SK-N-SH treated with all-trans-retinoic acid at 6 μM for 48 hours (cell line): ENCODE data around the gene PAX5.
A peak's percentile ranks its signal among the peaks of the same experiment; 100 is the strongest.

ENCODE experiments used
- ATAC-seq: fragments of 200-7000 bp; cut with Tn5 transposase; 3 replicates; pipeline ENCODE4 v1.9.1; 2020; ENCODE audit warnings: mild to moderate bottlenecking, moderate library complexity
- ARNTL ChIP-seq: fragments of 450-650 bp; formaldehyde crosslinking; IDR thresholded peaks from 2 replicates; pipeline ENCODE4 v1.5.0; 2020; ENCODE audit warnings: low read depth, mild to moderate bottlenecking, moderate library complexity, borderline replicate concordance
- BACH2 ChIP-seq: fragments of 250-450 bp; sonication (Bioruptor Pico); IDR thresholded peaks from 2 replicates; pipeline ENCODE4 v1.9.0; 2021; ENCODE audit warnings: mild to moderate bottlenecking, borderline replicate concordance
- CSDC2 ChIP-seq: fragments of 250-450 bp; sonication (Bioruptor Pico); IDR thresholded peaks from 2 replicates; pipeline ENCODE4 v1.5.0; 2020; ENCODE audit warnings: mild to moderate bottlenecking, moderate library complexity
- CSRNP3 ChIP-seq: fragments of 250-450 bp; sonication (Bioruptor Pico); IDR thresholded peaks from 2 replicates; pipeline ENCODE4 v1.5.1; 2021; ENCODE audit warnings: mild to moderate bottlenecking, moderate library complexity
- ESRRG ChIP-seq: fragments of 250-450 bp; sonication (Bioruptor Pico); IDR thresholded peaks from 2 replicates; pipeline ENCODE4 v1.6.1; 2021; ENCODE audit warnings: mild to moderate bottlenecking
- GLIS3 ChIP-seq: fragments of 250-450 bp; sonication (Bioruptor Pico); IDR thresholded peaks from 2 replicates; pipeline ENCODE4 v1.5.0; 2020; ENCODE audit warnings: mild to moderate bottlenecking, moderate library complexity
- ISL1 ChIP-seq: fragments of 250-450 bp; sonication (Bioruptor Pico); IDR thresholded peaks from 2 replicates; pipeline ENCODE4 v2.1.2; 2022; ENCODE audit warnings: mild to moderate bottlenecking, moderate library complexity
- OSR1 ChIP-seq: fragments of 250-450 bp; sonication (Bioruptor Pico); IDR thresholded peaks from 2 replicates; pipeline ENCODE4 v1.8.0; 2022; ENCODE audit warnings: moderate library complexity, mild to moderate bottlenecking, inconsistent platforms
- PATZ1 ChIP-seq: fragments of 250-450 bp; sonication (Bioruptor Pico); IDR thresholded peaks from 2 replicates; pipeline ENCODE4 v1.8.0; 2020; ENCODE audit warnings: mild to moderate bottlenecking, moderate library complexity, borderline replicate concordance
- POU6F1 ChIP-seq: fragments of 250-450 bp; sonication (Bioruptor Pico); IDR thresholded peaks from 2 replicates; pipeline ENCODE4 v1.8.0; 2021; ENCODE audit warnings: low read depth, mild to moderate bottlenecking, moderate library complexity, borderline replicate concordance
- PPARA ChIP-seq: fragments of 250-450 bp; sonication (Bioruptor Pico); IDR thresholded peaks from 2 replicates; pipeline ENCODE4 v1.5.0; 2020; ENCODE audit warnings: mild to moderate bottlenecking, borderline replicate concordance
- RARB ChIP-seq: fragments of 250-450 bp; sonication (Bioruptor Pico); IDR thresholded peaks from 2 replicates; pipeline ENCODE4 v1.8.0; 2021; ENCODE audit warnings: mild to moderate bottlenecking, moderate library complexity
- TOX ChIP-seq: fragments of 250-450 bp; sonication (Bioruptor Pico); IDR thresholded peaks from 2 replicates; pipeline ENCODE4 v1.8.0; 2021; ENCODE audit warnings: mild to moderate bottlenecking, moderate library complexity, borderline replicate concordance
- ZC3H10 ChIP-seq: fragments of 250-450 bp; sonication (Bioruptor Pico); IDR thresholded peaks from 2 replicates; pipeline ENCODE4 v1.5.1; 2021; ENCODE audit warnings: mild to moderate bottlenecking, moderate library complexity
- ZFP3 ChIP-seq: fragments of 250-450 bp; sonication (Bioruptor Pico); IDR thresholded peaks from 2 replicates; pipeline ENCODE4 v1.5.0; 2020; ENCODE audit warnings: mild to moderate bottlenecking, moderate library complexity
- ZFP30 ChIP-seq: fragments of 450-650 bp; formaldehyde crosslinking; IDR thresholded peaks from 2 replicates; pipeline ENCODE4 v1.5.0; 2022; ENCODE audit warnings: mild to moderate bottlenecking, moderate library complexity
- ZNF70 ChIP-seq: fragments of 450-650 bp; formaldehyde crosslinking; IDR thresholded peaks from 2 replicates; pipeline ENCODE4 v1.5.0; 2020; ENCODE audit warnings: mild to moderate bottlenecking, moderate library complexity
- ZNF8 ChIP-seq: fragments of 450-650 bp; formaldehyde crosslinking; IDR thresholded peaks from 2 replicates; pipeline ENCODE4 v1.5.0; 2020; ENCODE audit warnings: mild to moderate bottlenecking, moderate library complexity
- TF ChIP-seq, protein P1 (sequence below): fragments of 250-450 bp; sonication (Bioruptor Pico); IDR thresholded peaks from 2 replicates; pipeline ENCODE4 v1.5.0; 2020; ENCODE audit warnings: mild to moderate bottlenecking, moderate library complexity

PAX5 gene

GRCh38 chr9:36985061-36985768 is 48.9 kb downstream of the PAX5 start:
- TF ChIP-seq ARNTL: no peak
- no peak for TF ChIP-seq BACH2 (CRISPR knock-in tag)
- TF ChIP-seq POU6F1 (CRISPR knock-in tag): no peak
- no peak for TF ChIP-seq CSDC2 (CRISPR knock-in tag)
- no peak for TF ChIP-seq ZFP30 (CRISPR knock-in tag)
- no peak for TF ChIP-seq ZFP3 (CRISPR knock-in tag)
- no peak for TF ChIP-seq RARB
- no peak for TF ChIP-seq ZNF70 (CRISPR knock-in tag)
- TF ChIP-seq ISL1 (CRISPR knock-in tag): no peak
- no peak for TF ChIP-seq OSR1 (CRISPR knock-in tag)
- no peak for TF ChIP-seq CSRNP3 (CRISPR knock-in tag)
- no peak for TF ChIP-seq TOX (CRISPR knock-in tag)
- no peak for TF ChIP-seq ZNF8
- TF ChIP-seq, all 23 proteins: peak for 0
- no peak for ATAC-seq

GRCh38 chr9:36980148-36980974 is 53.7 kb downstream of the PAX5 start:
- ATAC-seq: peak; percentile 52
- TF ChIP-seq PATZ1: no peak
- TF ChIP-seq, protein P1, sequence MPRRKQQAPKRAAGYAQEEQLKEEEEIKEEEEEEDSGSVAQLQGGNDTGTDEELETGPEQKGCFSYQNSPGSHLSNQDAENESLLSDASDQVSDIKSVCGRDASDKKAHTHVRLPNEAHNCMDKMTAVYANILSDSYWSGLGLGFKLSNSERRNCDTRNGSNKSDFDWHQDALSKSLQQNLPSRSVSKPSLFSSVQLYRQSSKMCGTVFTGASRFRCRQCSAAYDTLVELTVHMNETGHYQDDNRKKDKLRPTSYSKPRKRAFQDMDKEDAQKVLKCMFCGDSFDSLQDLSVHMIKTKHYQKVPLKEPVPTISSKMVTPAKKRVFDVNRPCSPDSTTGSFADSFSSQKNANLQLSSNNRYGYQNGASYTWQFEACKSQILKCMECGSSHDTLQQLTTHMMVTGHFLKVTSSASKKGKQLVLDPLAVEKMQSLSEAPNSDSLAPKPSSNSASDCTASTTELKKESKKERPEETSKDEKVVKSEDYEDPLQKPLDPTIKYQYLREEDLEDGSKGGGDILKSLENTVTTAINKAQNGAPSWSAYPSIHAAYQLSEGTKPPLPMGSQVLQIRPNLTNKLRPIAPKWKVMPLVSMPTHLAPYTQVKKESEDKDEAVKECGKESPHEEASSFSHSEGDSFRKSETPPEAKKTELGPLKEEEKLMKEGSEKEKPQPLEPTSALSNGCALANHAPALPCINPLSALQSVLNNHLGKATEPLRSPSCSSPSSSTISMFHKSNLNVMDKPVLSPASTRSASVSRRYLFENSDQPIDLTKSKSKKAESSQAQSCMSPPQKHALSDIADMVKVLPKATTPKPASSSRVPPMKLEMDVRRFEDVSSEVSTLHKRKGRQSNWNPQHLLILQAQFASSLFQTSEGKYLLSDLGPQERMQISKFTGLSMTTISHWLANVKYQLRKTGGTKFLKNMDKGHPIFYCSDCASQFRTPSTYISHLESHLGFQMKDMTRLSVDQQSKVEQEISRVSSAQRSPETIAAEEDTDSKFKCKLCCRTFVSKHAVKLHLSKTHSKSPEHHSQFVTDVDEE: no peak
- no peak for TF ChIP-seq RARB
- no peak for TF ChIP-seq PPARA (CRISPR knock-in tag)
- TF ChIP-seq POU6F1 (CRISPR knock-in tag): no peak
- TF ChIP-seq OSR1 (CRISPR knock-in tag): no peak
- no peak for TF ChIP-seq ZFP30 (CRISPR knock-in tag)
- TF ChIP-seq TOX (CRISPR knock-in tag): no peak
- no peak for TF ChIP-seq GLIS3 (CRISPR knock-in tag)
- no peak for TF ChIP-seq ESRRG (CRISPR knock-in tag)
- no peak for TF ChIP-seq CSRNP3 (CRISPR knock-in tag)
- TF ChIP-seq ZC3H10 (CRISPR knock-in tag): no peak
- TF ChIP-seq, all 23 proteins: peak for 0
